Mesothelial cell of epicardium (in vitro differentiated cells): ENCODE data around the gene FBXO28. TPM values are rescaled to one million over a fixed set of nuclear protein-coding genes. Genes with fewer than 3 reads are reported as not detected.

Experiments
- DNase-seq, 2 experiments: peaks; one replicate each; pipeline ENCODE4 v3.0.0; 2021; ENCODE audit warnings: low spot score in 2 of 2; ENCODE audit not compliant: unreplicated experiment in 2 of 2
- H3K27ac Mint-ChIP-seq: 2 replicates; pipeline ENCODE4 v1.8.0; 2021; ENCODE audit warnings: mixed read lengths
- H3K27me3 Mint-ChIP-seq: 2 replicates; pipeline ENCODE4 v1.8.0; 2021; ENCODE audit warnings: low read depth, mixed read lengths
- H3K36me3 Mint-ChIP-seq: 2 replicates; pipeline ENCODE4 v1.8.0; 2021; ENCODE audit warnings: mixed read lengths
- H3K4me1 Mint-ChIP-seq: 2 replicates; pipeline ENCODE4 v1.8.0; 2021; ENCODE audit warnings: mixed read lengths
- H3K4me3 Mint-ChIP-seq: 2 replicates; pipeline ENCODE4 v1.8.0; 2021; ENCODE audit warnings: mild to moderate bottlenecking, moderate library complexity, mixed read lengths
- H3K9me3 Mint-ChIP-seq: 2 replicates; pipeline ENCODE4 v1.8.0; 2021; ENCODE audit warnings: mixed read lengths
- CTCF ChIP-seq: fragments of 200-600 bp; sonication (generic); IDR thresholded peaks from one replicate; pipeline ENCODE4 v1.5.0; 2021; ENCODE audit warnings: antibody characterized with exemption; ENCODE audit not compliant: unreplicated experiment
- total RNA-seq: library from RNA; stranded (reverse); gene quantifications from 3 replicates; pipeline ENCODE4 v1.2.1, GENCODE V29; 2021

FBXO28 gene
- total RNA-seq, 1 donor from 2014 or later: 26.7 TPM

GRCh38 chr1:224183591-224184312 lies 69.8 kb downstream of the FBXO28 start:
- H3K27me3 Mint-ChIP-seq: no peaks in the 10 kb centered on the region
- H3K36me3 Mint-ChIP-seq: peaks cover 11% of the 10 kb centered on the region
- H3K4me3 Mint-ChIP-seq: peak overlapping the region; percentile 83
- H3K27ac Mint-ChIP-seq: peak overlapping the region; percentile 90
- TF ChIP-seq CTCF: no peak
- DNase-seq: peak; percentile 27 to 68
- peaks cover 33% of the 10 kb centered on the region for H3K4me1 Mint-ChIP-seq
- peaks cover 5% of the 10 kb centered on the region for H3K9me3 Mint-ChIP-seq

DNA sequence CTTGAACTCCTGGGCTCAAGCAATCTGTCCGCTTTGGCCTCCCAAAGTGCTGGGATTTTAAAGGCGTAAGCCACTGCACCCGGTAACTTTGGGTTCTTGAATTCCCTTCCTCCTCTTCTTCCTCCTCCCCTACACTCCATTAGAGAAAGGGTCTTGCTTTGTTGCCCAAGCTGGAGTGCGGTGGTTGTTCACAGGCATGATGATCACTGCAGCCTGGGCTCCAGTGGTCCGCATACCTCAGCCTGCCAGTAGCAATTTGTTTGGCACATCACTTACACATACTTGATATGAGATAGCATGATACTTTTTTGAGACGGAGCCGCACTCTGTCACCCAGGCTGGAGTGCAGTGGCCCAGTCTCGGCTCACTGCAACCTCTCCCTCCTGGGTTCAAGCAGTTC lies 71.3 kb downstream of the FBXO28 start:
- peaks cover 19% of the 10 kb centered on the region for H3K36me3 Mint-ChIP-seq
- H3K27me3 Mint-ChIP-seq: no peaks in the 10 kb centered on the region
- peaks cover 6% of the 10 kb centered on the region for H3K9me3 Mint-ChIP-seq
- DNase-seq: no peak
- no peak for TF ChIP-seq CTCF
- H3K4me3 Mint-ChIP-seq: peak overlapping the region; percentile 83
- H3K27ac Mint-ChIP-seq: peak overlapping the region; percentile 94
- H3K4me1 Mint-ChIP-seq: peaks cover 31% of the 10 kb centered on the region

DNA sequence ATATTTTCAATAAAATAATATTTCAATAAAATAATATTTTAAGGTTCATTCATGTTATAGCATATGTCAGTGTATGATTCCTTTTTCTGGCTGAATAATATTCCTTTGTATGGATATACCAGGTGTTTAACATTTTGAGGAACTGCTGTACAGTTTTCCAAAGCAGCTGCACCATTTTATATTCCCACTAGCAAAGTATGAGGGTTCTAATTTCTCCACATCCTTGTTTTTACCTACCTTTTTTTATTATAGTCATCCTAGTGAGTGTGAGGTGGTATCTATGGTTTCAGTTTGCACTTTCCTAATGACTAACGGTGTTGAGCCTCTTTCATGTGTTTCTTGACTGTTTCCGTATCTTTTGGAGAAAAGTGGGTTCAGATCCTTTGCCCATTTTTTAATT lies 74.4 kb downstream of the FBXO28 start:
- no peak for DNase-seq
- Mint-ChIP-seq H3K36me3 (peaks cover 23% of the 10 kb centered on the region), H3K4me3 (no peak overlapping the region), H3K4me1 (peaks cover 15% of the 10 kb centered on the region), H3K27ac (no peak overlapping the region), H3K27me3 (no peaks in the 10 kb centered on the region), H3K9me3 (peaks cover 6% of the 10 kb centered on the region)
- TF ChIP-seq CTCF: no peak

DNA sequence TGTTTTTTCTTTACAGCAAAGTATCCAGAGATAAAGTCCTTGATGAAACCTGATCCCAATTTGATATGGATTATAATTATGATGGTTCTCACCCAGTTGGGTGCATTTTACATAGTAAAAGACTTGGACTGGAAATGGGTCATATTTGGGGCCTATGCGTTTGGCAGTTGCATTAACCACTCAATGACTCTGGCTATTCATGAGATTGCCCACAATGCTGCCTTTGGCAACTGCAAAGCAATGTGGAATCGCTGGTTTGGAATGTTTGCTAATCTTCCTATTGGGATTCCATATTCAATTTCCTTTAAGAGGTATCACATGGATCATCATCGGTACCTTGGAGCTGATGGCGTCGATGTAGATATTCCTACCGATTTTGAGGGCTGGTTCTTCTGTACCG lies 75.7 kb downstream of the FBXO28 start:
- Mint-ChIP-seq H3K27ac (no peak overlapping the region), H3K4me1 (peaks cover 8% of the 10 kb centered on the region), H3K4me3 (no peak overlapping the region), H3K27me3 (no peaks in the 10 kb centered on the region), H3K9me3 (peaks cover 6% of the 10 kb centered on the region), H3K36me3 (peaks cover 30% of the 10 kb centered on the region)
- no peak for DNase-seq
- TF ChIP-seq CTCF: no peak

GRCh38 chr1:224192082-224192788 lies 78.3 kb downstream of the FBXO28 start:
- no peak overlapping the region for H3K27ac Mint-ChIP-seq
- no peaks in the 10 kb centered on the region for H3K27me3 Mint-ChIP-seq
- TF ChIP-seq CTCF: no peak
- H3K36me3 Mint-ChIP-seq: peaks cover 34% of the 10 kb centered on the region
- no peak overlapping the region for H3K4me3 Mint-ChIP-seq
- no peak for DNase-seq
- peaks cover 6% of the 10 kb centered on the region for H3K9me3 Mint-ChIP-seq
- no peaks in the 10 kb centered on the region for H3K4me1 Mint-ChIP-seq
